Colonic mucosa (tissue), 4 donors: ENCODE data around the gene ETFA. TPM values are rescaled to one million over a fixed set of nuclear protein-coding genes. Genes with fewer than 3 reads are reported as not detected.

Experiments used
- DNase-seq: peaks from one replicate; pipeline ENCODE4 v3.0.0-alpha.2; 2020
- H3K27ac ChIP-seq: fragments of 200-600 bp; one replicate; pipeline ENCODE4 v1.8.0; 2021
- H3K27me3 ChIP-seq: fragments of 200-600 bp; one replicate; pipeline ENCODE4 v1.8.0; 2021
- H3K36me3 ChIP-seq: fragments of 200-600 bp; one replicate; pipeline ENCODE4 v1.8.0; 2021
- H3K4me1 ChIP-seq: fragments of 200-600 bp; one replicate; pipeline ENCODE4 v1.8.0; 2021; ENCODE audit warnings: mild to moderate bottlenecking
- H3K4me3 ChIP-seq: fragments of 200-600 bp; one replicate; pipeline ENCODE4 v1.8.0; 2021
- H3K9ac ChIP-seq, 2 donors: one replicate each; pipeline ENCODE4 v1.7.0; 2013; ENCODE audit warnings: control low read depth in 2 of 2, low read depth in 2 of 2, low read length in 2 of 2
- H3K9me3 ChIP-seq: fragments of 200-600 bp; one replicate; pipeline ENCODE4 v1.8.0; 2021
- intact Hi-C: fragments of 100-400 bp; cut with DNase I; formaldehyde crosslinking; loops from one replicate; pipeline ENCODE4 v1.14.1; 2022
- total RNA-seq, 2 donors: library from RNA; stranded (reverse); fragmentation: NEBNext Ultra II Directional in 1 of 2; extraction: Animal tissue kit (Norgen Biotek cat#: 25700) in 1 of 2; gene quantifications; one replicate each; pipeline ENCODE4 v1.2.1, GENCODE V29; 2021
- TF ChIP-seq, protein P1 (sequence below): fragments of 200-600 bp; IDR thresholded peaks from one replicate; pipeline ENCODE4 v1.8.0; 2022; ENCODE audit warnings: antibody characterized with exemption, mild to moderate bottlenecking
- donor health status: healthy.
- donor health status: DM: no; HTN: no; CAD: no.
- donor health status: DM: no; HTN: no; CAD: no.

Gene ETFA
- total RNA-seq, 2 donors from 2014 or later, result 300 to 366 TPM

- DNase-seq, result no peak
- no peaks in the 10 kb centered on the region for H3K36me3 ChIP-seq
- H3K9ac ChIP-seq, result no peak overlapping the region
- no peaks in the 10 kb centered on the region for H3K27me3 ChIP-seq
- TF ChIP-seq, protein P1, sequence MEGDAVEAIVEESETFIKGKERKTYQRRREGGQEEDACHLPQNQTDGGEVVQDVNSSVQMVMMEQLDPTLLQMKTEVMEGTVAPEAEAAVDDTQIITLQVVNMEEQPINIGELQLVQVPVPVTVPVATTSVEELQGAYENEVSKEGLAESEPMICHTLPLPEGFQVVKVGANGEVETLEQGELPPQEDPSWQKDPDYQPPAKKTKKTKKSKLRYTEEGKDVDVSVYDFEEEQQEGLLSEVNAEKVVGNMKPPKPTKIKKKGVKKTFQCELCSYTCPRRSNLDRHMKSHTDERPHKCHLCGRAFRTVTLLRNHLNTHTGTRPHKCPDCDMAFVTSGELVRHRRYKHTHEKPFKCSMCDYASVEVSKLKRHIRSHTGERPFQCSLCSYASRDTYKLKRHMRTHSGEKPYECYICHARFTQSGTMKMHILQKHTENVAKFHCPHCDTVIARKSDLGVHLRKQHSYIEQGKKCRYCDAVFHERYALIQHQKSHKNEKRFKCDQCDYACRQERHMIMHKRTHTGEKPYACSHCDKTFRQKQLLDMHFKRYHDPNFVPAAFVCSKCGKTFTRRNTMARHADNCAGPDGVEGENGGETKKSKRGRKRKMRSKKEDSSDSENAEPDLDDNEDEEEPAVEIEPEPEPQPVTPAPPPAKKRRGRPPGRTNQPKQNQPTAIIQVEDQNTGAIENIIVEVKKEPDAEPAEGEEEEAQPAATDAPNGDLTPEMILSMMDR, result no peak
- intact Hi-C loops, result no loop called here
- H3K4me1 ChIP-seq, result no peaks in the 10 kb centered on the region
- no peak overlapping the region for H3K4me3 ChIP-seq
- H3K27ac ChIP-seq, result no peak overlapping the region
- H3K9me3 ChIP-seq, result no peaks in the 10 kb centered on the region
Observed at GRCh38 chr15:76204109-76204845, 107.0 kb downstream of the ETFA start.

DNA sequence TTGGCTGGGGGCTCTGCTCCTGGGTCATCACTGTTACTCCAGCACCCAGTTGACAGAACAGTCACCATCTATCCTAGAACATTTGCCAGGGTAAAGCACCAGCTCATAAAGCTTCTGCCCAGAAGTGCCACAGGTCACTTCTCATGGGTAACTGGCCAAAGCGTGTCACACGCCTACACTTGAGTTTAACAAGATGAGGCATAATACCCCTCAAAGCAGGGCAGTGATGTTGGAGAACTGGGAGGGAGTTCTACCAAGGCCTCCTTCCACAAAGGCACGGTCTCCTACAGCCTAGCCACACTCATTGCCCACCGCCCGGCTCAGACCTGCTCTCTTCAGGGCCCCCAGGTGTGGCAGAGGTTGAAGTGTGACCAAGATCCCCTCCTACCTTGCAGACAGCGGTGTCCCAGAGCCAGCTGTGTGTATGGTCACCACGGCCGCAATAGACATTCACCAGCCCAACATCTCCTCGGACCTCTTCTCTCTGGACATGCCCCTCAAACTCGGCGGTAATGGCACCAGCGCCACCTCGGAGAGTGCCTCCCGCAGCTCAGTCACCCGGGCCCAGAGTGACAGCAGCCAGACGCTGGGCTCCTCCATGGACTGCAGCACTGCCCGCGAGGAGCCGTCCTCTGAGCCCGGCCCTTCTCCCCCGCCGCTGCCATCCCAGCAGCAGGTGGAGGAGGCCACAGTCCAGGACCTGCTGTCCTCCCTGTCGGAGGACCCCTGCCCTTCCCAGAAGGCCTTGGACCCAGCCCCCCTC is 107.7 kb downstream of the ETFA start:
- Histone ChIP-seq H3K9me3 (no peaks in the 10 kb centered on the region), H3K9ac (no peak overlapping the region), H3K36me3 (no peaks in the 10 kb centered on the region), H3K27ac (no peak overlapping the region), H3K27me3 (no peaks in the 10 kb centered on the region), H3K4me1 (no peaks in the 10 kb centered on the region), H3K4me3 (no peak overlapping the region)
- intact Hi-C loops, result no loop called here
- TF ChIP-seq, protein P1, result no peak
- DNase-seq, result no peak

DNA sequence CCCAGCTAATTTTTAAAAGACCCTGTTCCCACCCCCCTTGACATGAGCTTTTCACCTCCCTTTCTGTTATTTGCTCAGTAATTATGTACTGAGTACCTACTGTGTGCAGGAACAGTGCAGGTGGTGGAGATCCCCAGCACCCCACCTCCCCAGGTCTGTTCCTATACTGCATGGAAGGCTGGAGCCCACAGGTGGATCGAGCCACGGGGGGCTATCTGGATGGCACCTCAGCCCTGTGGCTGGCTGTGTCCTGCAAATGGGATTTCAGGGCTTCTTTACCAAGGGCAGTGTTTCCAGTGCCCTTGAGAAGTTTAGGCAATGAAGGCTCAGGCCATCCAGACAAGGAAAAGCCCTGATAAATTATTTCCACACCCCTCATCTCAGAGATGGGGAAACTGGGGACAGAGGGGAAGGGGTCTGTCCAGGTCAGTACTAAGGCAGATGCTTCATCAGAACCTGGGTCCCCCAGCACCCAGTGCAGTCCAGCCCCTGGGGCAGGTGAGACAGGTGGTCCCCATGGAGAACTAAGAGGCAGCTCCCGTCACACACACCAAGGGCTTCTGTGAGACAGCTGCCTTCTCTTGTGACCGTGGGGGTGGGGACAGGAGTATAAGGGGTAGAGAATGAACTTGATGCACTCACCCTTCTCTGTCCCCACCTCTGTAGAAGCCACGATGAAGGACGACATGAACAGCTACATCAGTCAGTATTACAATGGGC is 109.6 kb downstream of the ETFA start:
- intact Hi-C loops, result no loop called here
- peaks cover 10% of the 10 kb centered on the region for H3K4me1 ChIP-seq
- no peaks in the 10 kb centered on the region for H3K27me3 ChIP-seq
- no peak overlapping the region for H3K27ac ChIP-seq
- no peak for DNase-seq
- no peaks in the 10 kb centered on the region for H3K36me3 ChIP-seq
- no peaks in the 10 kb centered on the region for H3K9me3 ChIP-seq
- no peak overlapping the region for H3K4me3 ChIP-seq
- TF ChIP-seq, protein P1, result no peak
- no peak overlapping the region for H3K9ac ChIP-seq

DNA sequence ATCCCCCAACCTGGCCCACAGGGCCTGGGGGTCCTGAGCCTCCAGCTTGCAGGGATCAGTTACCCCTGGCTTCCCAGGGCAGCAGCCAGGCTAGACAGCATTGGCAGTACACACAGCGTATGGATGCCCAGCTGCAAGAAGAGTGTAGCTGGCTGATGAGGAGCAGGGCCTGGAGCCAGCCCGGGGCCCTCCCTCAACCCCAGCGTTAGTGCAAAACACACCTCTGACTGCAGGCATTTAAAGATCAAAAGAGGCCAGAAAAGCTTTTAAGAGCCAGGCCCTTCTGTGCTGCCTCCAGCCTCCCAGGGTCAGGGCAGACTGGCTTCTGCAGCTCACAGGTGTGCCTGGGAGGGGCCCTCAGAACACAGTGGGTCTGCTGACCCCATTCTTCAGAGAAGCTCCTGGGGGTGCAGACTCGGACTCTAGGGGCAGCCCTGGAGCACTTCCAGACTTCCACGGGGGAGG is 110.6 kb downstream of the ETFA start:
- Histone ChIP-seq H3K27me3 (no peaks in the 10 kb centered on the region), H3K9ac (no peak overlapping the region), H3K27ac (no peak overlapping the region), H3K4me1 (peaks cover 11% of the 10 kb centered on the region), H3K9me3 (no peaks in the 10 kb centered on the region), H3K4me3 (no peak overlapping the region), H3K36me3 (no peaks in the 10 kb centered on the region)
- no peak for DNase-seq
- TF ChIP-seq, protein P1, result no peak
- intact Hi-C loops, result no loop called here

GRCh38 chr15:76200083-76200465 is 111.2 kb downstream of the ETFA start:
- Histone ChIP-seq H3K36me3 (no peaks in the 10 kb centered on the region), H3K4me3 (no peak overlapping the region), H3K9ac (no peak overlapping the region), H3K27ac (no peak overlapping the region), H3K9me3 (no peaks in the 10 kb centered on the region), H3K4me1 (peaks cover 11% of the 10 kb centered on the region), H3K27me3 (no peaks in the 10 kb centered on the region)
- no peak for DNase-seq
- intact Hi-C loops, result no loop called here
- TF ChIP-seq, protein P1, result no peak
